K562 (cell line): Measurements from ENCODE around the gene HAT1. TPM values are rescaled to one million over a fixed set of nuclear protein-coding genes. Genes with fewer than 3 reads are reported as not detected.

Source experiments
- ASH1L ChIP-seq: fragments of 450-650 bp; IDR thresholded peaks from 2 replicates; pipeline ENCODE4 v1.6.1; 2018; ENCODE audit warnings: borderline replicate concordance, mild to moderate bottlenecking, low read depth; ENCODE audit not compliant: partially characterized antibody
- BDP1 ChIP-seq: IDR thresholded peaks from 3 replicates; pipeline ENCODE4 v1.6.1; 2011; ENCODE audit not compliant: insufficient read length, insufficient read depth
- CBX1 ChIP-seq: sonication (generic); IDR thresholded peaks from 2 replicates; pipeline ENCODE4 v1.6.1; 2016; ENCODE audit warnings: antibody characterized with exemption, low read depth, mild to moderate bottlenecking
- CEBPG ChIP-seq, 3 experiments: fragments of 200-800 bp in 1 of 3; sonication (Bioruptor generic) in 1 of 3; sonication (generic) in 1 of 3; formaldehyde crosslinking in 1 of 3; IDR thresholded peaks in 2 of 3; conservative IDR thresholded peaks in 1 of 3; 2 replicates each; pipeline versions ENCODE4 v1.6.1 to v1.8.0; 2016 to 2022; ENCODE audit warnings: missing compliant biosample characterization in 2 of 3, missing genetic modification characterization in 2 of 3, mild to moderate bottlenecking in 1 of 3, missing genetic modification reagents in 1 of 3
- CHD4 ChIP-seq: fragments of 200-600 bp; sonication (generic); IDR thresholded peaks from 3 replicates; pipeline ENCODE4 v1.6.1; 2012; ENCODE audit warnings: low read depth, mild to moderate bottlenecking, mixed read lengths, low read length, inconsistent platforms; ENCODE audit not compliant: insufficient read depth, insufficient replicate concordance, poor library complexity, severe bottlenecking
- ETV1 ChIP-seq: fragments of 450-650 bp; conservative IDR thresholded peaks from 2 replicates; pipeline ENCODE4 v1.6.1; 2016; ENCODE audit warnings: missing genetic modification characterization, control low read depth, low read depth, missing compliant biosample characterization
- ETV5 ChIP-seq: sonication (generic); formaldehyde crosslinking; IDR thresholded peaks from 2 replicates; pipeline ENCODE4 v1.4.0; 2020; ENCODE audit warnings: low read depth, mild to moderate bottlenecking, missing genetic modification reagents
- HSF4 ChIP-seq: fragments of 250-450 bp; sonication (Bioruptor Pico); IDR thresholded peaks from 2 replicates; pipeline ENCODE4 v2.1.2; 2022; ENCODE audit warnings: mild to moderate bottlenecking, moderate library complexity, borderline replicate concordance
- MEIS2 ChIP-seq: fragments of 450-650 bp; IDR thresholded peaks from 2 replicates; pipeline ENCODE4 v1.6.1; 2014; ENCODE audit warnings: mild to moderate bottlenecking; ENCODE audit not compliant: partially characterized antibody
- NUFIP1 ChIP-seq: fragments of 450-650 bp; IDR thresholded peaks from 2 replicates; pipeline ENCODE4 v1.6.1; 2018; ENCODE audit not compliant: partially characterized antibody
- PML ChIP-seq: IDR thresholded peaks from 2 replicates; pipeline ENCODE4 v1.6.1; 2012; ENCODE audit warnings: low read length, inconsistent platforms
- POLR2B ChIP-seq: fragments of 450-650 bp; IDR thresholded peaks from 2 replicates; pipeline ENCODE4 v1.6.1; 2018; ENCODE audit warnings: low read depth; ENCODE audit not compliant: partially characterized antibody
- RBFOX2 ChIP-seq: fragments of 200-400 bp; formaldehyde crosslinking; IDR thresholded peaks from 2 replicates; pipeline ENCODE4 v1.6.1; 2017; ENCODE audit warnings: low read depth, mild to moderate bottlenecking, low read length, moderate library complexity
- STAG1 ChIP-seq: sonication (generic); formaldehyde crosslinking; IDR thresholded peaks from 2 replicates; pipeline ENCODE4 v1.5.0; 2020; ENCODE audit warnings: missing genetic modification reagents, borderline replicate concordance
- STAT5B ChIP-seq: fragments of 250-450 bp; sonication (Bioruptor Pico); IDR thresholded peaks from 2 replicates; pipeline ENCODE4 v1.8.0; 2021; ENCODE audit warnings: mild to moderate bottlenecking, inconsistent platforms
- TAF7 ChIP-seq: fragments of 450-650 bp; IDR thresholded peaks from 2 replicates; pipeline ENCODE4 v1.6.1; 2016; ENCODE audit warnings: missing genetic modification characterization, missing compliant biosample characterization
- TCF15 ChIP-seq: fragments of 250-450 bp; sonication (Bioruptor Pico); IDR thresholded peaks from 2 replicates; pipeline ENCODE4 v1.8.0; 2022; ENCODE audit warnings: moderate library complexity, mild to moderate bottlenecking, inconsistent platforms
- ZNF76 ChIP-seq: fragments of 250-450 bp; sonication (Bioruptor Pico); IDR thresholded peaks from 2 replicates; pipeline ENCODE4 v1.4.0; 2020; ENCODE audit warnings: mild to moderate bottlenecking, moderate library complexity, borderline replicate concordance
- polyA plus RNA-seq, 8 experiments: library from polyadenylated mRNA; depleted of rRNA in 4 of 8; stranded (reverse) in 5 of 8; unstranded in 3 of 8; fragments of >200 nt; fragmentation: Nextera tagmentation in 2 of 8; fragmentation: Illumina TruSeq in 1 of 8; extraction: Ambion mirVana in 2 of 8; extraction: Trizol in 1 of 8; gene quantifications; 2 replicates each; pipeline versions ENCODE4 v1.2.1 to v1.2.3, GENCODE V29; 2011 to 2014; ENCODE audit warnings: inconsistent platforms in 1 of 8, missing spikeins in 1 of 8
- total RNA-seq, 7 experiments: library from RNA; depleted of rRNA in 6 of 7; stranded (reverse); fragments of >200 nt in 6 of 7; fragmentation: Illumina TruSeq in 2 of 7; extraction: Trizol in 2 of 7; gene quantifications; 2 replicates each; pipeline versions ENCODE4 v1.2.1 to v1.2.3, GENCODE V29; 2011 to 2021; ENCODE audit warnings: low replicate concordance in 1 of 7
- TF ChIP-seq, protein P1 (sequence below), 2 experiments: IDR thresholded peaks; 2 replicates each; pipeline ENCODE4 v1.6.1; 2011; ENCODE audit warnings: borderline replicate concordance in 1 of 2, control low read depth in 1 of 2, low read depth in 1 of 2, low read length in 1 of 2, mild to moderate bottlenecking in 1 of 2, mixed read lengths in 1 of 2, moderate library complexity in 1 of 2; ENCODE audit not compliant: insufficient read depth in 1 of 2, insufficient read length in 1 of 2, poor library complexity in 1 of 2, severe bottlenecking in 1 of 2; ENCODE audit errors: extremely low read depth in 1 of 2
- TF ChIP-seq, protein P2 (sequence below): fragments of 450-650 bp; formaldehyde crosslinking; IDR thresholded peaks from 2 replicates; pipeline ENCODE4 v1.4.0; 2020; ENCODE audit warnings: mild to moderate bottlenecking, moderate library complexity
- TF ChIP-seq, protein P3 (sequence below): fragments of 450-650 bp; formaldehyde crosslinking; IDR thresholded peaks from 2 replicates; pipeline ENCODE4 v1.4.0; 2020; ENCODE audit warnings: mild to moderate bottlenecking, moderate library complexity

The HAT1 gene
- total and polyA plus RNA-seq, 9 of the 15 experiments (the other 6 are each of a cell fraction or from before 2014, with no cell fraction given), result 125 to 384 (median 244) TPM

DNA sequence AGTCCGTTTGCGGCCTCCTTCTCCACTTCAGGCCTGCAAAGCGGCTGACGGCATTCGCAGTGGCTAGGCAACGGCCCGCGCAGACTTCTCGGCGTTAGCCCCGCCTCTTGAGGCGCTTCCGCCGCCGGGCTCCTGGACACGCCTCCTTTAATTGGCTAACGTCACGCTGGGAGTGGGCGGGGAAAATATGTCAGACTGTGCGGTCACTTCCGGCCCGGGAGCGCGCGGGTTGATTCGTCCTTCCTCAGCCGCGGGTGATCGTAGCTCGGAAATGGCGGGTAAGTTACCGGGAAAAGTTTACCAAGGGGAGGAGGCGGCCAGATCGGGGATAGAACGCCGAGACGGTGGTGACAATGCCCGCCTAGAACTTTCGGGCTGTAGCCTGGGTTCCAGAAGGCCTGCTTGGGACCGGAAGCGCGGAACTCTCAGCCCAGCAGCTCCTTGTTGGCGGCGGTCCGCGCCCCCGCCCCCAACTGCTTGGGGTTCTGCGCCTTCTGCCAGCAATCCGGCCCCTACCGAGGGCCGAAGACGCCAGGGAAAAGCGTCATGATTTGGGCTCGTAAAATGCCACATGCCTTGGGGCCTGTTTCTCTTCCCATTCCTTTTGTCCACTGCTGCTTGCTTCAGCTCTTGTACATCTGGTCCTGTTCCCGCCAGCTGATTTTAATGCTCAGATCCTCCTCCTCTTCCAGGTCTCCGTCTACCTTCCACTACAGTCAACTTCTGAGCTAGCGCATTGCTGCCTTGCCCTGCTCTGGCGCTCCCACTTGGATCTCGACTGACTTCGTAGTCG is at the start of gene HAT1 (continued):
- no peak for TF ChIP-seq HSF4 (CRISPR knock-in tag)
- no peak for TF ChIP-seq TCF15 (CRISPR knock-in tag)
- TF ChIP-seq ZNF76 (CRISPR knock-in tag), result no peak
- TF ChIP-seq, protein P1, sequence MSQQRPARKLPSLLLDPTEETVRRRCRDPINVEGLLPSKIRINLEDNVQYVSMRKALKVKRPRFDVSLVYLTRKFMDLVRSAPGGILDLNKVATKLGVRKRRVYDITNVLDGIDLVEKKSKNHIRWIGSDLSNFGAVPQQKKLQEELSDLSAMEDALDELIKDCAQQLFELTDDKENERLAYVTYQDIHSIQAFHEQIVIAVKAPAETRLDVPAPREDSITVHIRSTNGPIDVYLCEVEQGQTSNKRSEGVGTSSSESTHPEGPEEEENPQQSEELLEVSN (IDR thresholded peaks at IDR 0.05; ENCODE audit: borderline replicate concordance in 1 of 2, extremely low read depth in 1 of 2, insufficient read depth in 1 of 2, insufficient read length in 1 of 2, low read depth in 1 of 2, low read length in 1 of 2, poor library complexity in 1 of 2, severe bottlenecking in 1 of 2), result peak in 1 of 2 experiments; percentile 58
- TF ChIP-seq ETV1 (tag), result peak; percentile 89
- TF ChIP-seq STAT5B, result no peak
- TF ChIP-seq, protein P2, sequence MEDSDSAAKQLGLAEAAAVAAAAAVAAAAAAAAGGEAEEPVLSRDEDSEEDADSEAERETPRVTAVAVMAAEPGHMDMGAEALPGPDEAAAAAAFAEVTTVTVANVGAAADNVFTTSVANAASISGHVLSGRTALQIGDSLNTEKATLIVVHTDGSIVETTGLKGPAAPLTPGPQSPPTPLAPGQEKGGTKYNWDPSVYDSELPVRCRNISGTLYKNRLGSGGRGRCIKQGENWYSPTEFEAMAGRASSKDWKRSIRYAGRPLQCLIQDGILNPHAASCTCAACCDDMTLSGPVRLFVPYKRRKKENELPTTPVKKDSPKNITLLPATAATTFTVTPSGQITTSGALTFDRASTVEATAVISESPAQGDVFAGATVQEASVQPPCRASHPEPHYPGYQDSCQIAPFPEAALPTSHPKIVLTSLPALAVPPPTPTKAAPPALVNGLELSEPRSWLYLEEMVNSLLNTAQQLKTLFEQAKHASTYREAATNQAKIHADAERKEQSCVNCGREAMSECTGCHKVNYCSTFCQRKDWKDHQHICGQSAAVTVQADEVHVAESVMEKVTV, result no peak
- TF ChIP-seq CHD4, result no peak
- TF ChIP-seq, protein P3, sequence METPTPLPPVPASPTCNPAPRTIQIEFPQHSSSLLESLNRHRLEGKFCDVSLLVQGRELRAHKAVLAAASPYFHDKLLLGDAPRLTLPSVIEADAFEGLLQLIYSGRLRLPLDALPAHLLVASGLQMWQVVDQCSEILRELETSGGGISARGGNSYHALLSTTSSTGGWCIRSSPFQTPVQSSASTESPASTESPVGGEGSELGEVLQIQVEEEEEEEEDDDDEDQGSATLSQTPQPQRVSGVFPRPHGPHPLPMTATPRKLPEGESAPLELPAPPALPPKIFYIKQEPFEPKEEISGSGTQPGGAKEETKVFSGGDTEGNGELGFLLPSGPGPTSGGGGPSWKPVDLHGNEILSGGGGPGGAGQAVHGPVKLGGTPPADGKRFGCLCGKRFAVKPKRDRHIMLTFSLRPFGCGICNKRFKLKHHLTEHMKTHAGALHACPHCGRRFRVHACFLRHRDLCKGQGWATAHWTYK (CRISPR knock-in tag), result no peak
- TF ChIP-seq POLR2B, result peak; percentile 84
- peak; percentile 90 for TF ChIP-seq ETV5 (CRISPR knock-in tag)
- TF ChIP-seq RBFOX2, result peak; percentile 97
- TF ChIP-seq CEBPG (CRISPR knock-in tag; IDR thresholded peaks at IDR 0.05), result no peak
- no peak for TF ChIP-seq CEBPG (tag; conservative IDR thresholded peaks at IDR 0.05 in 1 of 2, IDR thresholded peaks at IDR 0.05 in 1 of 2)
- no peak for TF ChIP-seq TAF7 (tag)
- TF ChIP-seq CBX1, result no peak
- no peak for TF ChIP-seq BDP1
- TF ChIP-seq NUFIP1, result no peak
- no peak for TF ChIP-seq STAG1 (CRISPR knock-in tag)
- TF ChIP-seq ASH1L, result no peak
- TF ChIP-seq PML, result peak; percentile 81
- peak; percentile 74 for TF ChIP-seq MEIS2
